ENCODE results near the gene CNMD.

DNA sequence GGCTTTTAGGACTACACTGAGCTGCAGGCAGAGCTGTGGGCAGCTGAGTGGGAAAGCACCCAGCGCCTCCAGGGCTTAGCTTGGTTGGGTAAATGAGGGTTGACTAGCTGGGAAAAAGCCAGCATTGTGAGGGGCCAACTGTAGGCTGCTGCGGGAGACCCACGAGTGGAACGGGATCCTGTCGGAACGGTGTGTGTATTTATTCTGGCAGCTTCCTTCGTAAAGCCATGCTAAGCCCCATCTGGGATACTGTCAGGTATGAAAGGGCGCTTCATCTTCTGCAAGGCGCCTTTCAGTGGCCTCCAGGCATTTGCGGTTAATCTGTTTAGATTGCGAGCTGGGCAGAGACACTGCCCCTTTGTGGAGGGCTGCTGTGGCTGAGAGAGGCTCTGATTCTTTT is 39.5 kb upstream of the CNMD start:
- no peak for TF ChIP-seq TAF1 (IDR thresholded peaks at IDR 0.05; ENCODE audit: low read depth)
- TF ChIP-seq, protein P1, sequence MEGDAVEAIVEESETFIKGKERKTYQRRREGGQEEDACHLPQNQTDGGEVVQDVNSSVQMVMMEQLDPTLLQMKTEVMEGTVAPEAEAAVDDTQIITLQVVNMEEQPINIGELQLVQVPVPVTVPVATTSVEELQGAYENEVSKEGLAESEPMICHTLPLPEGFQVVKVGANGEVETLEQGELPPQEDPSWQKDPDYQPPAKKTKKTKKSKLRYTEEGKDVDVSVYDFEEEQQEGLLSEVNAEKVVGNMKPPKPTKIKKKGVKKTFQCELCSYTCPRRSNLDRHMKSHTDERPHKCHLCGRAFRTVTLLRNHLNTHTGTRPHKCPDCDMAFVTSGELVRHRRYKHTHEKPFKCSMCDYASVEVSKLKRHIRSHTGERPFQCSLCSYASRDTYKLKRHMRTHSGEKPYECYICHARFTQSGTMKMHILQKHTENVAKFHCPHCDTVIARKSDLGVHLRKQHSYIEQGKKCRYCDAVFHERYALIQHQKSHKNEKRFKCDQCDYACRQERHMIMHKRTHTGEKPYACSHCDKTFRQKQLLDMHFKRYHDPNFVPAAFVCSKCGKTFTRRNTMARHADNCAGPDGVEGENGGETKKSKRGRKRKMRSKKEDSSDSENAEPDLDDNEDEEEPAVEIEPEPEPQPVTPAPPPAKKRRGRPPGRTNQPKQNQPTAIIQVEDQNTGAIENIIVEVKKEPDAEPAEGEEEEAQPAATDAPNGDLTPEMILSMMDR (IDR thresholded peaks at IDR 0.05; ENCODE audit: poor library complexity, severe bottlenecking), result peak; percentile 17

Data from neural cell (in vitro differentiated cells).